HEK293T (cell line): Measurements from ENCODE around the gene ABCD4.

Source experiments
- CTCF ChIA-PET: fragments of 350-600 bp; formaldehyde crosslinking; extraction: SDS; loops from one replicate; lab custom pipeline; 2021; ENCODE audit warnings: antibody characterized with exemption, inconsistent platforms; lab: Yijun Ruan, JAX
- POLR2A ChIA-PET: fragments of 350-600 bp; formaldehyde crosslinking; extraction: SDS; loops from one replicate; lab custom pipeline; 2020; ENCODE audit warnings: antibody characterized with exemption, inconsistent platforms; lab: Yijun Ruan, JAX
- DNase-seq: peaks from one replicate; pipeline ENCODE4 v3.0.0; 2012; ENCODE audit warnings: mixed read lengths; ENCODE audit errors: extremely low spot score
- ARNT ChIP-seq: fragments of 450-650 bp; IDR thresholded peaks from 2 replicates; pipeline ENCODE4 v1.6.1; 2017; ENCODE audit warnings: mild to moderate bottlenecking
- BHLHE40 ChIP-seq: fragments of 450-650 bp; IDR thresholded peaks from 2 replicates; pipeline ENCODE4 v1.6.1; 2016; ENCODE audit warnings: mild to moderate bottlenecking, moderate library complexity, borderline replicate concordance
- CTBP1 ChIP-seq: fragments of 450-650 bp; IDR thresholded peaks from 2 replicates; pipeline ENCODE4 v1.6.1; 2016; ENCODE audit warnings: borderline replicate concordance
- ELF4 ChIP-seq: fragments of 450-650 bp; IDR thresholded peaks from 2 replicates; pipeline ENCODE4 v1.6.1; 2017; ENCODE audit warnings: antibody characterized with exemption
- FOXA1 ChIP-seq: fragments of 450-650 bp; IDR thresholded peaks from 2 replicates; pipeline ENCODE4 v1.6.1; 2016; ENCODE audit warnings: mild to moderate bottlenecking
- FOXK2 ChIP-seq: fragments of 450-650 bp; IDR thresholded peaks from 2 replicates; pipeline ENCODE4 v1.6.1; 2016; ENCODE audit warnings: mild to moderate bottlenecking
- FOXM1 ChIP-seq: fragments of 450-650 bp; IDR thresholded peaks from 2 replicates; pipeline ENCODE4 v1.6.1; 2017; ENCODE audit warnings: mild to moderate bottlenecking, borderline replicate concordance
- HDGF ChIP-seq: fragments of 450-650 bp; IDR thresholded peaks from 2 replicates; pipeline ENCODE4 v1.6.1; 2017; ENCODE audit warnings: antibody characterized with exemption, borderline replicate concordance
- L3MBTL2 ChIP-seq: fragments of 450-650 bp; conservative IDR thresholded peaks from 2 replicates; pipeline ENCODE4 v1.6.1; 2016; ENCODE audit warnings: mild to moderate bottlenecking
- LEF1 ChIP-seq: fragments of 450-650 bp; IDR thresholded peaks from 2 replicates; pipeline ENCODE4 v1.6.1; 2017; ENCODE audit warnings: mild to moderate bottlenecking, borderline replicate concordance
- NFRKB ChIP-seq: fragments of 450-650 bp; IDR thresholded peaks from 2 replicates; pipeline ENCODE4 v1.6.1; 2016; ENCODE audit warnings: mild to moderate bottlenecking, moderate library complexity
- PKNOX1 ChIP-seq: fragments of 450-650 bp; IDR thresholded peaks from 2 replicates; pipeline ENCODE4 v1.6.1; 2016
- SP1 ChIP-seq: fragments of 450-650 bp; IDR thresholded peaks from 2 replicates; pipeline ENCODE4 v1.6.1; 2017
- SUZ12 ChIP-seq: fragments of 450-650 bp; IDR thresholded peaks from 2 replicates; pipeline ENCODE4 v1.6.1; 2016; ENCODE audit warnings: mild to moderate bottlenecking
- TARDBP ChIP-seq: fragments of 450-650 bp; IDR thresholded peaks from 2 replicates; pipeline ENCODE4 v1.6.1; 2016
- ZNF384 ChIP-seq: fragments of 450-650 bp; IDR thresholded peaks from 2 replicates; pipeline ENCODE4 v1.6.1; 2016

Gene ABCD4

GRCh38 chr14:74258764-74259035 lies 44.0 kb downstream of the ABCD4 start:
- ChIA-PET POLR2A (no interaction called here), CTCF (interaction anchor here (0.6 to 1.6 kb wide), 2 partner anchors 12 to 93 kb away, joined by 3 to 4 read pairs; no protein-coding TSS in a partner anchor)
- DNase-seq: no peak
- TF ChIP-seq FOXK2 (no peak), FOXA1 (no peak), NFRKB (no peak), ELF4 (no peak), L3MBTL2 (no peak), ZNF384 (no peak), ARNT (no peak), LEF1 (no peak), SP1 (no peak)

- ChIA-PET POLR2A (no interaction called here), CTCF (interaction anchor here (1.3 to 1.6 kb wide), 3 partner anchors 12 to 140 kb away, joined by 3 to 7 read pairs (median 4); no protein-coding TSS in a partner anchor)
- DNase-seq: peak; percentile 44
- no peak for TF ChIP-seq BHLHE40
- TF ChIP-seq PKNOX1: no peak
- TF ChIP-seq ELF4: no peak
- no peak for TF ChIP-seq FOXA1
- no peak for TF ChIP-seq CTBP1
- no peak for TF ChIP-seq FOXK2
- no peak for TF ChIP-seq ZNF384
- TF ChIP-seq FOXM1: no peak
- TF ChIP-seq L3MBTL2: no peak; the same call in 1 of the 2 replicates
- no peak for TF ChIP-seq NFRKB
- no peak for TF ChIP-seq SUZ12
- TF ChIP-seq HDGF: no peak
- TF ChIP-seq ARNT: no peak
- no peak for TF ChIP-seq LEF1
- no peak for TF ChIP-seq SP1
- TF ChIP-seq TARDBP: no peak
Measured at GRCh38 chr14:74257941-74258763, 44.6 kb downstream of the ABCD4 start.

- TF ChIP-seq L3MBTL2 (peak; percentile 28), FOXM1 (no peak)
- CTCF ChIA-PET: interaction anchor here (0.6 to 1.6 kb wide), 5 partner anchors 11 to 139 kb away, joined by 3 to 7 read pairs (median 4); no protein-coding TSS in a partner anchor
- POLR2A ChIA-PET: no interaction called here
- DNase-seq: peak; percentile 95
Measured at GRCh38 chr14:74257078-74257940, 45.4 kb downstream of the ABCD4 start.

GRCh38 chr14:74255281-74255680 lies 47.5 kb downstream of the ABCD4 start:
- CTCF ChIA-PET: no interaction called here
- no peak for DNase-seq
- POLR2A ChIA-PET: no interaction called here
- TF ChIP-seq L3MBTL2 (no peak), ARNT (no peak), FOXK2 (no peak), PKNOX1 (no peak), ZNF384 (no peak), FOXA1 (no peak), SUZ12 (no peak), SP1 (no peak), CTBP1 (no peak), FOXM1 (no peak), NFRKB (no peak), ELF4 (no peak), LEF1 (no peak), HDGF (no peak)

GRCh38 chr14:74249433-74250375 lies 53.0 kb downstream of the ABCD4 start:
- CTCF ChIA-PET: interaction anchor here (0.7 to 2.1 kb wide), 2 partner anchors 17 to 35 kb away, joined by 4 to 5 read pairs; no protein-coding TSS in a partner anchor
- TF ChIP-seq PKNOX1 (no peak), ZNF384 (no peak), L3MBTL2 (no peak), SP1 (no peak), FOXK2 (no peak), FOXM1 (no peak), NFRKB (no peak), ELF4 (no peak), BHLHE40 (no peak), CTBP1 (no peak), FOXA1 (no peak)
- no peak for DNase-seq
- POLR2A ChIA-PET: no interaction called here

GRCh38 chr14:74248017-74248416 lies 54.7 kb downstream of the ABCD4 start:
- POLR2A ChIA-PET: interaction anchor here (1.7 kb wide), 1 partner anchor 34 kb away, joined by 3 read pairs; no protein-coding TSS in a partner anchor
- no peak for DNase-seq
- TF ChIP-seq SUZ12: no peak
- TF ChIP-seq L3MBTL2: no peak
- no peak for TF ChIP-seq SP1
- no peak for TF ChIP-seq BHLHE40
- no peak for TF ChIP-seq ZNF384
- no peak for TF ChIP-seq CTBP1
- no peak for TF ChIP-seq NFRKB
- no peak for TF ChIP-seq FOXK2
- TF ChIP-seq TARDBP: no peak
- no peak for TF ChIP-seq FOXM1
- TF ChIP-seq HDGF: no peak
- CTCF ChIA-PET: interaction anchor here (0.5 kb wide), 1 partner anchor 57 kb away, joined by 6 read pairs; no protein-coding TSS in a partner anchor
